HG02678 (cell line): ENCODE measurements around the gene RFESD.

ENCODE experiments used
- ATAC-seq: cut with Tn5 transposase; IDR thresholded peaks from one replicate; pipeline ENCODE4 v1.9.1; 2021; ENCODE audit warnings: mild to moderate bottlenecking, moderate library complexity; ENCODE audit not compliant: unreplicated experiment

The RFESD gene

GRCh38 chr5:95660060-95660459 lies 13.5 kb downstream of the RFESD start:
- no peak for ATAC-seq

GRCh38 chr5:95662946-95663345 lies 16.4 kb downstream of the RFESD start:
- no peak for ATAC-seq

- ATAC-seq, result no peak
These were observed 17.7 kb downstream of the RFESD start for GRCh38 chr5:95664204-95664786.

GRCh38 chr5:95667061-95667618 lies 20.6 kb downstream of the RFESD start:
- no peak for ATAC-seq

- ATAC-seq, result no peak
These were observed 21.1 kb downstream of the RFESD start for GRCh38 chr5:95667678-95668077.

- no peak for ATAC-seq
These were observed 21.6 kb downstream of the RFESD start for GRCh38 chr5:95668216-95668615.

GRCh38 chr5:95668728-95669127 lies 22.2 kb downstream of the RFESD start:
- ATAC-seq, result no peak

- no peak for ATAC-seq
These were observed 23.0 kb downstream of the RFESD start for GRCh38 chr5:95669540-95669939.

- ATAC-seq, result no peak
These were observed 23.4 kb downstream of the RFESD start for GRCh38 chr5:95669985-95670384.

- no peak for ATAC-seq
These were observed 24.0 kb downstream of the RFESD start for GRCh38 chr5:95670568-95670967.

- ATAC-seq, result no peak
These were observed 25.2 kb downstream of the RFESD start for GRCh38 chr5:95671826-95672225.

GRCh38 chr5:95672641-95673040 lies 26.1 kb downstream of the RFESD start:
- no peak for ATAC-seq

- no peak for ATAC-seq
These were observed 26.5 kb downstream of the RFESD start for GRCh38 chr5:95673081-95673480.

- ATAC-seq, result no peak
These were observed 36.3 kb downstream of the RFESD start, which contains the start of gene SPATA9 for GRCh38 chr5:95682891-95683290. Gene SPATA9 (minus strand): TSS chr5:95682991. CDS start chr5:95682854, 137 bp downstream.

- ATAC-seq, result no peak
These were observed 37.8 kb downstream of the RFESD start for GRCh38 chr5:95684361-95684760.

GRCh38 chr5:95686651-95687050 lies 40.1 kb downstream of the RFESD start:
- ATAC-seq, result no peak

GRCh38 chr5:95689680-95690079 lies 43.1 kb downstream of the RFESD start:
- ATAC-seq, result no peak

- ATAC-seq, result no peak
These were observed 43.8 kb downstream of the RFESD start for GRCh38 chr5:95690333-95690732.

- ATAC-seq, result no peak
These were observed 51.5 kb downstream of the RFESD start for GRCh38 chr5:95697781-95698681.

GRCh38 chr5:95699337-95699736 lies 52.8 kb downstream of the RFESD start:
- ATAC-seq, result no peak

GRCh38 chr5:95701074-95701473 lies 54.5 kb downstream of the RFESD start:
- ATAC-seq, result no peak

GRCh38 chr5:95704150-95704549 lies 57.6 kb downstream of the RFESD start:
- no peak for ATAC-seq
